Sigmoid colon (tissue), 7 donors: ENCODE data around the gene PWWP2A. TPM values are rescaled to one million over a fixed set of nuclear protein-coding genes. Genes with fewer than 3 reads are reported as not detected.
A peak's percentile ranks its signal among the peaks of the same experiment; 100 is the strongest.

Experiments
- DNase-seq: peaks from one replicate; pipeline ENCODE4 v3.0.0-alpha.2; 2019
- H3K27ac ChIP-seq, 4 donors: fragments of 200-600 bp; sonication (generic); one replicate each; pipeline ENCODE4 v1.5.1; 2016 to 2019; ENCODE audit warnings: mild to moderate bottlenecking in 1 of 4
- H3K27me3 ChIP-seq, 3 donors: fragments of 200-600 bp; sonication (generic); one replicate each; pipeline ENCODE4 v1.5.1; 2019; ENCODE audit warnings: mild to moderate bottlenecking in 1 of 3
- H3K36me3 ChIP-seq, 4 donors: fragments of 200-600 bp; sonication (generic); one replicate each; pipeline ENCODE4 v1.5.1; 2016 to 2019
- H3K4me1 ChIP-seq, 4 donors: fragments of 200-600 bp; sonication (generic); one replicate each; pipeline ENCODE4 v1.5.1; 2017 to 2019
- H3K4me3 ChIP-seq, 4 donors: fragments of 200-600 bp; sonication (generic); one replicate each; pipeline ENCODE4 v1.5.1; 2017 to 2019; ENCODE audit warnings: mild to moderate bottlenecking in 2 of 4, moderate library complexity in 1 of 4
- H3K9me3 ChIP-seq, 4 donors: fragments of 200-600 bp in 3 of 4; sonication (generic) in 3 of 4; one replicate each; pipeline versions ENCODE4 v1.5.1 to v1.6.1; 2013 to 2019
- EP300 ChIP-seq, 4 donors: sonication (generic); formaldehyde crosslinking; IDR thresholded peaks; one replicate each; pipeline ENCODE4 v1.6.1; 2017; ENCODE audit warnings: antibody characterized with exemption in 4 of 4
- POLR2A ChIP-seq, 2 donors: fragments of 450-650 bp; IDR thresholded peaks; one replicate each; pipeline ENCODE4 v1.6.1; 2016; ENCODE audit warnings: antibody characterized with exemption in 2 of 2, mild to moderate bottlenecking in 2 of 2, moderate library complexity in 2 of 2
- POLR2AphosphoS5 ChIP-seq, 4 donors: sonication (generic); formaldehyde crosslinking; IDR thresholded peaks; one replicate each; pipeline ENCODE4 v1.6.1; 2017; ENCODE audit warnings: antibody characterized with exemption in 4 of 4
- WGBS, 2 donors: extraction: QIAGEN DNeasy Blood & Tissue Kit; methylation state at CpG; one replicate each; pipeline ENCODE4 v1.1.7; 2013; 5-methylcytosine and 5-hydroxymethylcytosine counted together
- intact Hi-C: fragments of 100-400 bp; cut with DNase I; formaldehyde crosslinking; loops from one replicate; pipeline ENCODE4 v1.15.1; 2023
- polyA plus RNA-seq, 3 donors: library from polyadenylated mRNA; stranded (reverse); fragments of 200-250 nt; gene quantifications; one replicate each; pipeline ENCODE4 v1.2.3, GENCODE V29; 2013
- total RNA-seq, 4 donors: library from RNA; depleted of rRNA; stranded (reverse); fragments of >200 nt; gene quantifications; one replicate each; pipeline ENCODE4 v1.1.0, GENCODE V29; 2016
- TF ChIP-seq, protein P1 (sequence below), 4 experiments: fragments of 450-650 bp in 3 of 4; fragments of 200-600 bp in 1 of 4; IDR thresholded peaks; one replicate each; pipeline ENCODE4 v1.5.1; 2016 to 2019; ENCODE audit warnings: antibody characterized with exemption in 4 of 4, mild to moderate bottlenecking in 3 of 4, moderate library complexity in 2 of 4
- donor health status: healthy with polysubstance abuse.
- donor health status: Bipolar disorder and iron deficiency.
- donor health status: healthy.

Gene PWWP2A, protein sequence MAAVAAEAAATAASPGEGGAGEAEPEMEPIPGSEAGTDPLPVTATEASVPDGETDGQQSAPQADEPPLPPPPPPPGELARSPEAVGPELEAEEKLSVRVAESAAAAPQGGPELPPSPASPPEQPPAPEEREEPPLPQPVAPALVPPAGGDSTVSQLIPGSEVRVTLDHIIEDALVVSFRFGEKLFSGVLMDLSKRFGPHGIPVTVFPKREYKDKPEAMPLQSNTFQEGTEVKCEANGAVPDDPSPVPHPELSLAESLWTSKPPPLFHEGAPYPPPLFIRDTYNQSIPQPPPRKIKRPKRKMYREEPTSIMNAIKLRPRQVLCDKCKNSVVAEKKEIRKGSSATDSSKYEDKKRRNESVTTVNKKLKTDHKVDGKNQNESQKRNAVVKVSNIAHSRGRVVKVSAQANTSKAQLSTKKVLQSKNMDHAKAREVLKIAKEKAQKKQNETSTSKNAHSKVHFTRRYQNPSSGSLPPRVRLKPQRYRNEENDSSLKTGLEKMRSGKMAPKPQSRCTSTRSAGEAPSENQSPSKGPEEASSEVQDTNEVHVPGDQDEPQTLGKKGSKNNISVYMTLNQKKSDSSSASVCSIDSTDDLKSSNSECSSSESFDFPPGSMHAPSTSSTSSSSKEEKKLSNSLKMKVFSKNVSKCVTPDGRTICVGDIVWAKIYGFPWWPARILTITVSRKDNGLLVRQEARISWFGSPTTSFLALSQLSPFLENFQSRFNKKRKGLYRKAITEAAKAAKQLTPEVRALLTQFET
- 10 to 100 TPM; 24.8 to 33.2 (median 29.1) TPM for total RNA-seq
- 10 to 100 TPM in 1 of 3 donors, 1 to 10 TPM in 2; 9.0 to 12.2 (median 9.7) TPM for polyA plus RNA-seq

DNA sequence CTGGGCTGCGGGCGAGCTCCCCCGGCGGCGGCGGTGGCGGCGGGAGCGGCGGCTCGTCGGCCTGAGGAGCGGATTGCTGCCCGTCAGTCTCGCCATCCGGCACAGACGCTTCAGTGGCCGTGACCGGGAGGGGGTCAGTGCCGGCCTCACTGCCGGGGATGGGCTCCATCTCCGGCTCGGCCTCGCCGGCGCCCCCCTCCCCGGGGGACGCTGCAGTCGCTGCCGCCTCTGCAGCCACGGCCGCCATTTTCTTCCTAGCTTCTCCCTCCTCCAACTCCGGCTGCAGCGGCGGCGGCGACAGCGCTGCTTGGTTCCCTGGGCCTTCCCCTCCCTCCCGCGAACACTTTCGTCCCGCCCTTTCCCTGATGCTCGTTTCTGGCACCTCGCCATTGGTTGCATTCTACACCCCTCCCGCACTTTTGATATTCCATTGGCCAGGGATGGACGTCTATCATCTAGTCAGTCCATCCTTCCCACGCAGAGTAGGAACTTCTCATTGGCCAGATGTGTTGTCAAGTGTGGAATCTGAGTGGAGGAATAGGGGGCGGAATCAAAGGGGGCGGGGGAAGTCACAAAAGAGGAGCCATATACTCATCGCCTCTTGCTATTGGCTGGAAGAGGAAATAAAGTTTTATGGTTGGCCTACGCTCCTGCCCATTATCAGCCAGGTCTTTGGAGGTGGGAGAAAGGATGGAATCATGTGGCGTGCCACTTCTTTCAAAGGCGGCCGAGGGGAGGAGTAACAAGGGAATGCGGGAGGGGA, at the start of gene PWWP2A:
PWWP2A (minus strand) TSS at position 309 of the 763 bp plus-strand sequence; CDS start at position 247, 62 bp downstream.
- whole genome bisulfite sequencing, 2 donors = 0 to 1% methylated on average over 55 of the region's 55 CpGs
- TF ChIP-seq POLR2A (IDR thresholded peaks at IDR 0.05) = peak; percentile 73 to 74
- peak; percentile 86 to 94 (median 92) for TF ChIP-seq POLR2AphosphoS5 (IDR thresholded peaks at IDR 0.05)
- TF ChIP-seq EP300 (IDR thresholded peaks at IDR 0.05) = no peak
- TF ChIP-seq, protein P1, sequence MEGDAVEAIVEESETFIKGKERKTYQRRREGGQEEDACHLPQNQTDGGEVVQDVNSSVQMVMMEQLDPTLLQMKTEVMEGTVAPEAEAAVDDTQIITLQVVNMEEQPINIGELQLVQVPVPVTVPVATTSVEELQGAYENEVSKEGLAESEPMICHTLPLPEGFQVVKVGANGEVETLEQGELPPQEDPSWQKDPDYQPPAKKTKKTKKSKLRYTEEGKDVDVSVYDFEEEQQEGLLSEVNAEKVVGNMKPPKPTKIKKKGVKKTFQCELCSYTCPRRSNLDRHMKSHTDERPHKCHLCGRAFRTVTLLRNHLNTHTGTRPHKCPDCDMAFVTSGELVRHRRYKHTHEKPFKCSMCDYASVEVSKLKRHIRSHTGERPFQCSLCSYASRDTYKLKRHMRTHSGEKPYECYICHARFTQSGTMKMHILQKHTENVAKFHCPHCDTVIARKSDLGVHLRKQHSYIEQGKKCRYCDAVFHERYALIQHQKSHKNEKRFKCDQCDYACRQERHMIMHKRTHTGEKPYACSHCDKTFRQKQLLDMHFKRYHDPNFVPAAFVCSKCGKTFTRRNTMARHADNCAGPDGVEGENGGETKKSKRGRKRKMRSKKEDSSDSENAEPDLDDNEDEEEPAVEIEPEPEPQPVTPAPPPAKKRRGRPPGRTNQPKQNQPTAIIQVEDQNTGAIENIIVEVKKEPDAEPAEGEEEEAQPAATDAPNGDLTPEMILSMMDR (IDR thresholded peaks at IDR 0.05) = no peak
- peaks cover 0 to 31% (median 0%) of the 10 kb centered on the region in 4 donors for H3K36me3 ChIP-seq
- peak; percentile 100 for DNase-seq
- H3K27ac ChIP-seq = peak within 1 kb of the TSS; percentile 95 to 100 (median 96)
- H3K4me1 ChIP-seq = peaks cover 0 to 22% (median 11%) of the 10 kb centered on the region in 4 donors
- H3K27me3 ChIP-seq = no peaks in the 10 kb centered on the region
- H3K9me3 ChIP-seq = no peaks in the 10 kb centered on the region
- H3K4me3 ChIP-seq = peak within 1 kb of the TSS; percentile 90 to 99 (median 93)
- intact Hi-C loops = loop anchor here (5.0 kb wide), 3 partner anchors 68 to 298 kb away; partner anchors contain the start of genes FAM200C and SLU7

DNA sequence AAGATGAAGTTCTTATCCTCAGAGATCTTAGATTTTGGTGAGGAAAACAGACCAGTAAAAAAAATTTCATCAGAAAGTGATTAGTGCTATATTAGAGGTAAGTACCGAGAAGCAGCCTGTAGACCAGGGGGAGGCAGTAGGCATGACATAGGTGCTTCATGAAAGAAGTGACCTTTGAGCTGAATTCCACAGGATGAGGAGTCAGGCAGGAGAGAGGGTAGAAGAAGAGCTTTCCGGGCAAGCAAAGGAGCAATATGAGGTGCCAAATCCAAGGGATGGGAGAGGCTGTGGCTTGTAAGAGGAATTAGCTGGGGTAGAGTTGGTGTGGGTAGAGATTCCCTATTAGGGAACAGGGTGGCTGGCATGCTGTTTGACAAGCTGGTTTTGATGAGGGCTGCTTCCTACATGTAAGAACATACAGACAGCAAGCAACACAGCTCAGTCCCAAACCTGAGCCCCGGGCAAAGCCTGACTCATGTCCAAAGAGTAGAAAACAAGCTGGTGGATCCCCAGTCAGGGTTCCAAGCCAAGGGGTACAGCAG, 48.4 kb upstream of the PWWP2A start:
- Histone ChIP-seq H3K36me3 (no peaks in the 10 kb centered on the region), H3K9me3 (no peaks in the 10 kb centered on the region), H3K4me3 (no peak overlapping the region), H3K27me3 (no peaks in the 10 kb centered on the region), H3K4me1 (peaks cover 0 to 17% (median 14%) of the 10 kb centered on the region in 4 donors), H3K27ac (no peak overlapping the region)
- intact Hi-C loops = no loop called here
- 84 to 96% methylated on average over 3 of the region's 3 CpGs for WGBS, 2 donors
- no peak for DNase-seq
- TF ChIP-seq, protein P1 (IDR thresholded peaks at IDR 0.05) = no peak
- TF ChIP-seq POLR2A (IDR thresholded peaks at IDR 0.05) (no peak), EP300 (IDR thresholded peaks at IDR 0.05) (no peak), POLR2AphosphoS5 (IDR thresholded peaks at IDR 0.05) (no peak)

DNA sequence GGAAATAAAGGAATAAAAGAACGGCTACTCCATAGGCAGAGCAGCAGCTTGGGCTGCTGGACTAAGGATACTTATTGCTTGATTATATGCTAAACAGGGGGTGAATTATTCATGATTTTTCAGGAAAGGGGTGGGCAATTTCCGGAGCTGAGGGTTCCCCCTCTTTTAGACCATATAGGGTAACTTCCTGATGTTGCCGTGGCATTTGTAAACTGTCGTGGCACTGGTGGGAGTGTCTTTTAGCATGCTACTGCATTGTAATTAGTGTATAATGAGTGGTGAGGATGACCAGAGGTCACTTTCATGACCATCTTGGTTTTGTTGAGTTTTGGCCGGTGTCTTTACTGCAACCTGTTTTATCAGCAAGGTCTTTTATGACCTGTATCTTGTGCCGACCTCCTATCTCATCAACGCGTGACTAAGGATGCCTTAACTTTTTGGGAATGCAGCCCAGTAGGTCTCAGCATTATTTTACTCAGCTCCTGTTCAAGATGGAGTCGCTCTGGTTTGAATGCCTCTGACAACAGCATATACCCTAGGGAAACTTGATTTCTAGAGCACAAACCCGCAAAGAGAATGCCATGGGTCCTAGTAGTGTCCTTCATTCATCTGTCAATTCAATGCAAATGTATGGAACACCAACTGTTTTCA, 47.8 kb upstream of the PWWP2A start:
- intact Hi-C loops = no loop called here
- 54 to 66% methylated on average over 10 of the region's 10 CpGs for WGBS, 2 donors
- TF ChIP-seq POLR2AphosphoS5 (IDR thresholded peaks at IDR 0.05) (no peak), EP300 (IDR thresholded peaks at IDR 0.05) (no peak), POLR2A (IDR thresholded peaks at IDR 0.05) (no peak)
- TF ChIP-seq, protein P1 (IDR thresholded peaks at IDR 0.05) = no peak

More for the DNA sequence above, 47.8 kb upstream of the PWWP2A start:
- no peaks in the 10 kb centered on the region for H3K36me3 ChIP-seq
- no peak overlapping the region for H3K4me3 ChIP-seq
- H3K9me3 ChIP-seq = no peaks in the 10 kb centered on the region
- H3K27ac ChIP-seq = peak overlapping the region in 1 of 4 donors; percentile 77
- no peaks in the 10 kb centered on the region for H3K27me3 ChIP-seq
- DNase-seq = no peak
- peaks cover 0 to 17% (median 14%) of the 10 kb centered on the region in 4 donors for H3K4me1 ChIP-seq
